Measurements from ENCODE around the gene RSRC1. TPM values are rescaled to one million over a fixed set of nuclear protein-coding genes. Genes with fewer than 3 reads are reported as not detected.

Gene RSRC1
- total and polyA plus RNA-seq, 2 donors (not counting 1 experiment from before 2014, with no cell fraction given), result 4.5 to 54.6 TPM

DNA sequence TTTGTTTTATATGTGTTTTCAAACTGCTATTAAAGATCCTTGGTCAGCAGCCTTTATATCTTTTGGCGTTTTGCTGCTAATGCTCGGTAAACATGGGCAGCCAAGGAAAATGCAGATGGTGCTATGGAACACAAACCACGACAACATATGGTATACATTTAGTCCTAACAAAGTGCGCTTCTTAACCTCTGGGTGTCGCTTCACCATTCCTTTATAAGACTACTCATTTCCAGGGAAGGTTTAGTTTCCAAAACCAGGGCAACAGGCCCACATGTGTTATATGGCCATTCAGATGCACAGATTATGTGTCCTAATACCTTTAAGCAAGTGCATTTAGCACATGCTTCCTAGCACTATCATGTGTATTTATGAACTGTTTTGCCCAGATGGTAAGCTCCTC lies 18.4 kb upstream of the RSRC1 start:
- ChIA-PET CTCF (no interaction called here), POLR2A (no interaction called here)
- Histone ChIP-seq H3K27ac (ENCODE audit: low read length in 2 of 2) (no peak overlapping the region), H3K4me3 (ENCODE audit: control extremely low read depth in 1 of 5, extremely low read depth in 1 of 5, insufficient read depth in 1 of 5, low read depth in 2 of 5, low read length in 4 of 5) (no peak overlapping the region), H3K4me2 (replicated peaks; ENCODE audit: low read depth, low read length, poor library complexity, severe bottlenecking) (no peak overlapping the region), H4K20me1 (ENCODE audit: control insufficient read depth, insufficient read depth, low read length, poor library complexity, severe bottlenecking) (no peaks in the 10 kb centered on the region), H3K4me1 (ENCODE audit: control insufficient read depth in 2 of 2, insufficient read depth in 2 of 2, low read length in 2 of 2) (peaks cover 15 to 19% of the 10 kb centered on the region in 2 donors), H2AFZ (ENCODE audit: insufficient read depth, low read depth, low read length, poor library complexity, severe bottlenecking) (no peak overlapping the region), H3K79me2 (ENCODE audit: control insufficient read depth, insufficient read depth, low read length) (no peaks in the 10 kb centered on the region), H3K9me3 (ENCODE audit: control extremely low read depth in 1 of 3, control insufficient read depth in 2 of 3, insufficient read depth in 1 of 3, low read length in 2 of 3) (peaks cover 2 to 19% (median 5%) of the 10 kb centered on the region in 3 donors), H3K27me3 (replicated peaks in 1 of 4; ENCODE audit: control extremely low read depth in 1 of 4, control insufficient read depth in 3 of 4, insufficient read depth in 4 of 4, low read length in 3 of 4) (peaks cover 2 to 61% (median 44%) of the 10 kb centered on the region in 4 experiments), H3K36me3 (replicated peaks in 1 of 2; ENCODE audit: control extremely low read depth in 1 of 2, control insufficient read depth in 1 of 2, extremely low read depth in 1 of 2, insufficient read depth in 2 of 2, low read length in 1 of 2) (no peaks in the 10 kb centered on the region), H3K9ac (ENCODE audit: low read length) (no peak overlapping the region)
- Mint-ChIP-seq H3K27ac (no peak overlapping the region), H3K4me3 (no peak overlapping the region), H3K27me3 (peaks cover 76% of the 10 kb centered on the region), H3K4me1 (peaks cover 8% of the 10 kb centered on the region), H3K9me3 (ENCODE audit: insufficient read depth) (no peaks in the 10 kb centered on the region)
- intact Hi-C loops (cut with micrococcal nuclease), result no loop called here
- WGBS (ENCODE audit: insufficient coverage), result 52% methylated on average over 3 of the region's 5 CpGs
- DNase-seq (no peak), ATAC-seq (ENCODE audit: low read depth) (no peak)
- TF ChIP-seq EZH2 (IDR thresholded peaks at IDR 0.05; ENCODE audit: borderline replicate concordance, insufficient read depth, low read depth, low read length, poor library complexity, severe bottlenecking) (no peak), CTCF (IDR thresholded peaks at IDR 0.05) (no peak)

GRCh38 chr3:158093526-158093925 lies 16.4 kb upstream of the RSRC1 start:
- no peak for ATAC-seq (ENCODE audit: low read depth)
- no peak overlapping the region for H2AFZ ChIP-seq (ENCODE audit: insufficient read depth, low read depth, low read length, poor library complexity, severe bottlenecking)
- no peaks in the 10 kb centered on the region for H3K79me2 ChIP-seq (ENCODE audit: control insufficient read depth, insufficient read depth, low read length)
- no peak overlapping the region for H3K27ac ChIP-seq (ENCODE audit: low read length in 2 of 2)
- no peak overlapping the region for H3K4me2 ChIP-seq (replicated peaks; ENCODE audit: low read depth, low read length, poor library complexity, severe bottlenecking)
- no peak for DNase-seq
- intact Hi-C loops (cut with micrococcal nuclease), result no loop called here
- H3K4me1 ChIP-seq (ENCODE audit: control insufficient read depth in 2 of 2, insufficient read depth in 2 of 2, low read length in 2 of 2), result peaks cover 29 to 31% of the 10 kb centered on the region in 2 donors
- no peak overlapping the region for H3K4me3 Mint-ChIP-seq
- H3K27me3 ChIP-seq (replicated peaks in 1 of 4; ENCODE audit: control extremely low read depth in 1 of 4, control insufficient read depth in 3 of 4, insufficient read depth in 4 of 4, low read length in 3 of 4), result peaks cover 2 to 55% (median 43%) of the 10 kb centered on the region in 4 experiments
- no peak overlapping the region for H3K9ac ChIP-seq (ENCODE audit: low read length)
- no peak overlapping the region for H3K4me3 ChIP-seq (ENCODE audit: control extremely low read depth in 1 of 5, extremely low read depth in 1 of 5, insufficient read depth in 1 of 5, low read depth in 2 of 5, low read length in 4 of 5)
- no peaks in the 10 kb centered on the region for H3K36me3 ChIP-seq (replicated peaks in 1 of 2; ENCODE audit: control extremely low read depth in 1 of 2, control insufficient read depth in 1 of 2, extremely low read depth in 1 of 2, insufficient read depth in 2 of 2, low read length in 1 of 2)
- TF ChIP-seq CTCF (IDR thresholded peaks at IDR 0.05), result no peak
- no peak for TF ChIP-seq EZH2 (IDR thresholded peaks at IDR 0.05; ENCODE audit: borderline replicate concordance, insufficient read depth, low read depth, low read length, poor library complexity, severe bottlenecking)
- CTCF ChIA-PET, result no interaction called here
- H3K27me3 Mint-ChIP-seq, result peaks cover 69% of the 10 kb centered on the region
- peaks cover 21% of the 10 kb centered on the region for H3K4me1 Mint-ChIP-seq
- peaks cover 2 to 19% (median 5%) of the 10 kb centered on the region in 3 donors for H3K9me3 ChIP-seq (ENCODE audit: control extremely low read depth in 1 of 3, control insufficient read depth in 2 of 3, insufficient read depth in 1 of 3, low read length in 2 of 3)
- no peaks in the 10 kb centered on the region for H3K9me3 Mint-ChIP-seq (ENCODE audit: insufficient read depth)
- H3K27ac Mint-ChIP-seq, result no peak overlapping the region
- no CpG with 5 or more reads among the region's 2 CpGs for WGBS (ENCODE audit: insufficient coverage)
- POLR2A ChIA-PET, result no interaction called here
- H4K20me1 ChIP-seq (ENCODE audit: control insufficient read depth, insufficient read depth, low read length, poor library complexity, severe bottlenecking), result no peaks in the 10 kb centered on the region
